BJ (cell line): Measurements from ENCODE around the gene SMCO1. TPM values are rescaled to one million over a fixed set of nuclear protein-coding genes. Genes with fewer than 3 reads are reported as not detected.

Experiments
- CTCF ChIA-PET: fragments of 350-600 bp; formaldehyde crosslinking; extraction: SDS; loops from one replicate; lab custom pipeline; 2021; ENCODE audit warnings: antibody characterized with exemption, inconsistent platforms; lab: Yijun Ruan, JAX
- POLR2A ChIA-PET: fragments of 300-600 bp; sonication (Branson Sonifier 250); formaldehyde crosslinking; extraction: SDS; loops from one replicate; lab custom pipeline; 2021; ENCODE audit warnings: antibody characterized with exemption; lab: Charles Lee
- DNase-seq: peaks from one replicate; pipeline ENCODE4 v3.0.0-alpha.2; 2011; ENCODE audit warnings: low read depth
- H3K27me3 ChIP-seq: 2 replicates; pipeline ENCODE4 v1.6.0; 2011; ENCODE audit warnings: low read length; ENCODE audit not compliant: control insufficient read depth, insufficient read depth
- H3K36me3 ChIP-seq: 2 replicates; pipeline ENCODE4 v1.5.1; 2011; ENCODE audit warnings: low read length; ENCODE audit not compliant: control insufficient read depth, insufficient read depth
- H3K4me3 ChIP-seq: 2 replicates; pipeline ENCODE4 v1.5.1; 2011; ENCODE audit warnings: low read depth, mild to moderate bottlenecking, control low read depth, low read length
- CTCF ChIP-seq: IDR thresholded peaks from 2 replicates; pipeline ENCODE4 v1.5.1; 2011; ENCODE audit warnings: low read depth, mild to moderate bottlenecking, control low read depth, inconsistent platforms, low read length, moderate library complexity; ENCODE audit not compliant: insufficient read depth
- polyA minus RNA-seq: library from RNA; depleted of rRNA, polyadenylated mRNA; stranded (reverse); fragments of >200 nt; gene quantifications from 2 replicates; pipeline ENCODE4 v1.2.3, GENCODE V29; 2011; rRNA and poly(A)+ RNA removed
- polyA plus RNA-seq: library from polyadenylated mRNA; depleted of rRNA; stranded (reverse); fragments of >200 nt; gene quantifications from 2 replicates; pipeline ENCODE4 v1.2.3, GENCODE V29; 2011; rRNA removed

Gene SMCO1
- not detected in 2 replicates for polyA plus RNA-seq
- not detected in 2 replicates for polyA minus RNA-seq

- Histone ChIP-seq H3K4me3 (no peak within 1 kb of the TSS), H3K27me3 (no peaks in the 10 kb centered on the region), H3K36me3 (no peaks in the 10 kb centered on the region)
- CTCF ChIA-PET, result interaction anchor here (4.2 kb wide), 1 partner anchor 261 kb away, joined by 19 read pairs; no protein-coding TSS in a partner anchor
- DNase-seq, result no peak
- POLR2A ChIA-PET, result no interaction called here
- no peak for TF ChIP-seq CTCF
These were observed at the start of gene SMCO1 for GRCh38 chr3:196514913-196515621. Gene SMCO1, minus strand, starts transcription at chr3:196515346. Its CDS starts 137 bp downstream, at chr3:196515209.

- POLR2A ChIA-PET, result no interaction called here
- H3K27me3 ChIP-seq, result no peaks in the 10 kb centered on the region
- H3K36me3 ChIP-seq, result no peaks in the 10 kb centered on the region; the same call in 1 of the 2 replicates
- DNase-seq, result no peak
- CTCF ChIA-PET, result no interaction called here
- no peak overlapping the region for H3K4me3 ChIP-seq
- no peak for TF ChIP-seq CTCF
These were observed 48.6 kb upstream of the SMCO1 start for GRCh38 chr3:196563721-196564225.

- no peaks in the 10 kb centered on the region; the same call in 1 of the 2 replicates for H3K36me3 ChIP-seq
- POLR2A ChIA-PET, result no interaction called here
- H3K4me3 ChIP-seq, result no peak overlapping the region
- H3K27me3 ChIP-seq, result no peaks in the 10 kb centered on the region
- DNase-seq, result no peak
- no peak for TF ChIP-seq CTCF
- CTCF ChIA-PET, result no interaction called here
These were observed 44.7 kb upstream of the SMCO1 start for GRCh38 chr3:196559826-196560225.

GRCh38 chr3:196558476-196558875 is 43.3 kb upstream of the SMCO1 start:
- H3K4me3 ChIP-seq, result no peak overlapping the region
- no peak for TF ChIP-seq CTCF
- ChIA-PET POLR2A (no interaction called here), CTCF (no interaction called here)
- H3K27me3 ChIP-seq, result no peaks in the 10 kb centered on the region
- DNase-seq, result no peak
- H3K36me3 ChIP-seq, result no peaks in the 10 kb centered on the region; the same call in 1 of the 2 replicates

- H3K4me3 ChIP-seq, result no peak overlapping the region
- ChIA-PET POLR2A (no interaction called here), CTCF (no interaction called here)
- H3K36me3 ChIP-seq, result no peaks in the 10 kb centered on the region
- no peaks in the 10 kb centered on the region for H3K27me3 ChIP-seq
- TF ChIP-seq CTCF, result no peak
- DNase-seq, result no peak
These were observed 42.1 kb upstream of the SMCO1 start for GRCh38 chr3:196557236-196557635.
